GDM1 (cell line): ENCODE results near the gene NACC2.

Experiments used
- DNase-seq: peaks from one replicate; lab custom pipeline; 2025; lab: John Stamatoyannopoulos, UW

Gene NACC2

GRCh38 chr9:136011703-136012496 lies 83.2 kb downstream of the NACC2 start:
- no peak for DNase-seq

- no peak for DNase-seq
Observed at GRCh38 chr9:136011376-136011702, 83.8 kb downstream of the NACC2 start.

GRCh38 chr9:136010615-136011361 lies 84.3 kb downstream of the NACC2 start:
- no peak for DNase-seq

GRCh38 chr9:136010176-136010575 lies 84.9 kb downstream of the NACC2 start:
- no peak for DNase-seq

- no peak for DNase-seq
Observed at GRCh38 chr9:136009516-136009915, 85.6 kb downstream of the NACC2 start.

GRCh38 chr9:136008693-136008997 lies 86.4 kb downstream of the NACC2 start:
- DNase-seq: no peak

- no peak for DNase-seq
Observed at GRCh38 chr9:136007934-136008692, 87.0 kb downstream of the NACC2 start.

- no peak for DNase-seq
Observed at GRCh38 chr9:136007276-136007933, 87.7 kb downstream of the NACC2 start.

GRCh38 chr9:136006169-136006568 lies 88.9 kb downstream of the NACC2 start:
- DNase-seq: no peak

GRCh38 chr9:136004712-136005111 lies 90.4 kb downstream of the NACC2 start:
- no peak for DNase-seq

GRCh38 chr9:136004219-136004618 lies 90.9 kb downstream of the NACC2 start:
- DNase-seq: no peak

- no peak for DNase-seq
Observed at GRCh38 chr9:136003411-136004218, 91.5 kb downstream of the NACC2 start.

GRCh38 chr9:136002881-136003280 lies 92.2 kb downstream of the NACC2 start:
- DNase-seq: no peak

GRCh38 chr9:136002215-136002614 lies 92.9 kb downstream of the NACC2 start:
- DNase-seq: no peak

- DNase-seq: no peak
Observed at GRCh38 chr9:136001231-136001630, 93.9 kb downstream of the NACC2 start.

- no peak for DNase-seq
Observed at GRCh38 chr9:135998410-135999071, 96.5 kb downstream of the NACC2 start.

- no peak for DNase-seq
Observed at GRCh38 chr9:135998016-135998380, 97.1 kb downstream of the NACC2 start.

GRCh38 chr9:135997090-135998015 lies 97.7 kb downstream of the NACC2 start:
- DNase-seq: no peak

- no peak for DNase-seq
Observed at GRCh38 chr9:135995816-135996215, 99.3 kb downstream of the NACC2 start.
